ENCODE data around the gene COA7.
"Not testable (repeated sequence)": the region's sequence is repeated elsewhere in the genome, so short reads cannot be mapped to it uniquely, and the experiment has no call there.

COA7 gene

GRCh38 chr1:52706136-52706670 is 8.1 kb upstream of the COA7 start:
- no peak for DNase-seq (ENCODE audit: low spot score)

- peak; percentile 92 for DNase-seq (ENCODE audit: low spot score)
These were observed 5.0 kb upstream of the COA7 start for GRCh38 chr1:52702886-52703787.

GRCh38 chr1:52695627-52696026 is 2.5 kb downstream of the COA7 start:
- DNase-seq (ENCODE audit: low spot score): no peak

DNA sequence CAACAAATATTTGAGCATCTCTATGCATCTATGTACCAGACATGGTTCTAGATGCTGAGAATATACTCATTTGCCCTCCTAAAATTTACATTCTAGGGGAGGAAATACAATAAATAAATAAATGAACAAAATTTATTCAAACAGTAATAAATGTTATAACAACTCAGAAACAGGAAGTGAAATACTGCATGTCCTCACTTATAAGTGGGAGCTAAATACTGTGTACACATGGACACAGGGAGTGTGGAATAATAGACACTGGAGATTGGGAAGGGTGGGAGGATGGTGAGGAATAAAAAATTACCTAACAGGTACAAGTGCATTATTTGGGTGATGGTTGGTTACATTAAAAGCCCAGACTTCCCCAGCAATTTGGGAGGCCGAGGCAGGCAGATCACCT is 4.3 kb downstream of the COA7 start:
- no peak for DNase-seq (ENCODE audit: low spot score)

- DNase-seq (ENCODE audit: low spot score): not testable (repeated sequence)
These were observed 4.8 kb downstream of the COA7 start for GRCh38 chr1:52693351-52693750.

- no peak for DNase-seq (ENCODE audit: low spot score)
These were observed 5.5 kb downstream of the COA7 start for GRCh38 chr1:52692697-52693096.

DNA sequence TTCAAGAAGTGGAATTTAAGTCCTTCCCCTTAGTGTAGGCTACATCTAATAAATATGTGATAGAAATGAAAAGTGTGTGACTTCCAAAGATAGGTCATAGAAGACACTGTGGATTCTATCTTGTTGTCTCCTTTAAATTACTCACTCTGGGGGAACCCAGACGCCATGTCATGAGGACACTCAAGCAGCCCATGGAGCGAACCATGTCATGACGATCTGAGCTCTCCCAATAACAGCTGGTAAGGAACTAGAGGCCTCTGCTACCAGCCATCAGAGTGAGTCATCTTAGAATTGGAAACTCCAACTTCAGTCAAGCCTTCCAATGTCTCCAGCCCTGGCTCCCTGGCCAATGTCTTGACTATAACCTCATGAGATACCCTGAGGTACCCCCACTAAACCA is 6.3 kb downstream of the COA7 start:
- DNase-seq (ENCODE audit: low spot score): peak; percentile 40

DNA sequence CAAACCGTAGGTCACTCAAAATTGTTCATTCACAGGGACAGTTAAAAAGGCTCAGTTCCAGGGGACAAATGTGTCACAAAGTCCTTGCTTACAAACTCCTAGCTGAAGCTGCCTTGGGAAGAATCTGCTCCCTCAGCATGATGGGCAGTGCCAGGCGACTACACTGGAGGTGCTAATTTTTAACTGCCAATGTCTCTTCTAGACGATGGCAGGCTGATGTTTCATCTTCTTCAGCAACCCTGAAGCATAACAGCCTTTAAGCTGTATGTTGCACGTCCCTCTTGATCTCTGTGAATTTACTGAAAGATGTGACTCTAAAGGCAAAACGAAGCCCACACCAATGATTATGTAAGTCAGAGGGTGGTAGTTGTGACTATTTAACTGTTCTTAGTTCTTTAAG is 11.3 kb downstream of the COA7 start:
- DNase-seq (ENCODE audit: low spot score): no peak

DNA sequence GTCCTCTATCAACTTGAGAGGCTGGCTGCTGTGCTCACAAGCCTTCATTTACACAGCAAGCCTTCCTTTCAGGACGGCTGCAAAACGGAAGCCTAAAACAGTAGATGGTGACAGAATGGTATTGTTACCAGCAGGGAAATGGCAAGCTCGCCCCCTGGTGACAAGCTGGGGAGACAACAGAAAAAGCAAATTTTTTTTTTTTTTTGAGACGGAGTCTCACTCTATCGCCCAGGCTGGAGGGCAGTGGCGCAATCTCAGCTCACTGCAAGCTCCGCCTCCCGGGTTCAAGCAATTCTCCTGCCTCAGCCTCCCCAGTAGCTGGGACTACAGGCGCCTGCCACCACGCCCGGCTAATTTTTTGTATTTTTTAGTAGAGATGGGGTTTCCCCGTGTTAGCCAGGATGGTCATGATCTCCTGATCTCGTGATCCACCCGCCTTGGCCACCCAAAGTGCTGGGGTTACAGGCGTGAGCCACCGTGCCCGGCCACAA is 11.8 kb downstream of the COA7 start:
- peak; percentile 69 for DNase-seq (ENCODE audit: low spot score)

DNA sequence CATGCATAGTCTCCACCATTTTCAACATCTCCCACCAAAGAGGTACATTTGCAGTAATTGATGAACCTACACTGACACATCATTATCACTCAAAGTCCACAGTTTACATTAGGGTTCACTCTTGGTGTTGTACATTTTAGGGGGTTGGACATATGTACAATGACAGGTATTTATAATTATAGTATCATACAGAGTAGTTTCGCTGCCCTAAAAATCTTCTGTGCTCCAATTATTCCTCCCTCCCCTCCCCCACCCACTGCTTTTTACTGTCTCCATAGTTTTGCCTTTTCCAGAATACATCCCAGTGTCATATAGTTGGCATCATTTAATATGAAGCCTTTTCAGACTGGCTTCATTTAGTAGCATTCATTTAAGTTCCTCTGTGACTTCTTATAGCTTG is 13.6 kb downstream of the COA7 start:
- no peak for DNase-seq (ENCODE audit: low spot score)

- DNase-seq (ENCODE audit: low spot score): no peak
These were observed 14.7 kb downstream of the COA7 start for GRCh38 chr1:52683367-52683940.

DNA sequence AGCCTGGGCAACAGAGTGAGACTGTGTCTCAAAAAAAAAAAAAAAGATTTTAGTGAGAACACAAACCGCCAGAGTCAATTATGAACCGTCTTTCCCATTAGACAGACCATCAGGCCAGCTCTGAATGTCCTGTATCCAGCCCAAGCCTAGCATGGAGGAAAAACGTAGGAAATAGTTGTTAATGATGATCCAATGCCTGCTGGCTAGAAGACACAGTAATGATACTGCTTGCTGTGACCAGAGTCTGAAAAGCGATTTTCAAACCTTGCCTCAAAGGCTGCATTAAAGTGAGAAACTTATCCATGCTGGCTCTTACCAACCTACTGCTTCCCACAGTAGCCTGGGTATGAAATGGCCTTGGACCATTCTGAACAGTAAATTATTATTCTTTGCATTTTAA is 17.0 kb downstream of the COA7 start:
- DNase-seq (ENCODE audit: low spot score): no peak

DNA sequence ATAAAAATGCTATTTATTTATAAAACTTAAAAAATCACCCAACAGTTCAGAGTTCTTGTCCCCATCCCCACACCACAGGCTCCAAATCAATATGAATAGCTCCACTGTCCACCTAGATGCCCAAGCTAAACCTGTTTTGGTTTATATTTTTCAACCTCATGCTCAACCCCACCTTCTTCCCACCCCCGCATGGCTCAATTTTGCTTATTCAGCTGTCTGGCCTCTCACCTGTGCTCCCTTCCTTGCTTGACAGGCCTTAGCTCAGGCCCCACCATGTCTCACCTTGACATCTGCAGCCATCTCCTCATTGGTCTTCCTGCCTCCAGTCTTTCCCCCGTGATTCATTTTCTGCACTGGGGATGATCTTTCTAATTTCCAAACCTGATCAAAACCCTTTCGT is 17.8 kb downstream of the COA7 start:
- no peak for DNase-seq (ENCODE audit: low spot score)

DNA sequence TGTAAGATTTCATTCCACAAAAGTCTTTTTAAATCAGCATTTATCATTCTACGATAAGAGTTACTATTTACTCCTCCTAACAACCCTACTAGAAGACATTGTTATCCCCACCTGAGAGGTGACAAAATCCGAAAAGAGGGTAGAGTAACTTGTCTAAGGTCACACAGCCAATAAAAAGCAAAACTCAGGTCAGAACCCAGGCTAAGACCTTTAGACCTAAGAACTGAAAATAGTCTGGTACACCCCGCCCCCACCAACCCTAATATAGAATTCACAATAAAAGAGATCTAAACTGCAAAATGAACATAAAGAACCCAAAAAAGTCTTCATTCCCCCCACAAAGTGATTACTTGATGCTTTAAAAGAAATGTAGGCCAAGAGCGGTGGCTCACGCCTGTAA is 18.6 kb downstream of the COA7 start:
- DNase-seq (ENCODE audit: low spot score): no peak

DNA sequence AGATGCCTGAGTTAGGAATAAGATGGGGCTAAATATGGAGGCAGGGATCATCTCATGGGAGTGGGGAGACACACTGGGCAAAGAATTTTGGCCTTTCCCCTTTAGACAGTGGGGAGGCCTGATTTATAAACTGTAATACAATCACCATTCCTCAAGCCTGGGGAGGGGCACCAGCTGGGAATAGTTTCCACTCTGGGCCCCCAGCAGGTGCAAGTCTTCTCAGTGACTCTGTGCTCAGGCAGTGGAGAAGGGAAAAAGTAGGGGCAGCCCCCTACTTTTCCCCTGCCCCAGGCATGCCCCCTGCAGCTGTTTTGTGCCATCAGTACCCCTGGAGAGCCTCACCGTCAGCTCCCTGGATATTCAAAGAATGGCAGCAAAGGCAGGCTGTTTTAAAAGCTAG is 19.1 kb downstream of the COA7 start:
- no peak for DNase-seq (ENCODE audit: low spot score)

DNA sequence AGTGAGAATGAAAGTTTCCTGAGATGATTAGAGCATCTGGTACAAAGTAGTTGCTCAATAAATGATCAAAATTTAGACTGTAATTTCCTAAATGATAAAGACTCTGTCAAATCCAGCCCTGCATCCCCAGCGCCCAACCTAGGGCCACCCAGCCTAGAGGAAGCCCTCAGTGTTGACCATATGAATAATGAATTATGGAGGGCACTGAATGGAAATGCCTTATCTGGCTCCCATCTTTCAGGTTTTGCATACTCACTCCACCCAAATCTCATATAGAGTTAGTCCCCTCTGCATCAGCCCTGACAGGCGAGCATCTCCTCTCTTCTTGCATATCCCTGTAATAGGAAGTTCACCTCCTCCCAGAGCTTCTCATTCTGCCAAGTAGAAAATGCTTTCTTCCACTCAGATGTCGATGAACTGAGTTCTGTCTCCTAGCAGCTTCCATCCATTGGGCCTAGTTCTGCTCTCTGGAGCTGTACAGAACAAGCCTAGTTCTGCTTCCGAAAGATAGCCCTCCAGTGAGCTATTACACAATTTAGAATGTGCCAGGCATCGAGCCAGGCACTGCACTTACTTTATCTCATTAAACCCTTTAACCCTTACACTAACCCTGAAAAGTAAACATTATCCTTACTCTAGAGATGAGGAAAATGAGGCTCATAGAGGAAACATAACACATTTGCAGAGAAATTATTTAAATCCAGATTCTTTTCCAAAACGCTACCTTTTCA is 20.9 kb downstream of the COA7 start:
- no peak for DNase-seq (ENCODE audit: low spot score)

- DNase-seq (ENCODE audit: low spot score): no peak
These were observed 21.8 kb downstream of the COA7 start for GRCh38 chr1:52676249-52676903.

DNA sequence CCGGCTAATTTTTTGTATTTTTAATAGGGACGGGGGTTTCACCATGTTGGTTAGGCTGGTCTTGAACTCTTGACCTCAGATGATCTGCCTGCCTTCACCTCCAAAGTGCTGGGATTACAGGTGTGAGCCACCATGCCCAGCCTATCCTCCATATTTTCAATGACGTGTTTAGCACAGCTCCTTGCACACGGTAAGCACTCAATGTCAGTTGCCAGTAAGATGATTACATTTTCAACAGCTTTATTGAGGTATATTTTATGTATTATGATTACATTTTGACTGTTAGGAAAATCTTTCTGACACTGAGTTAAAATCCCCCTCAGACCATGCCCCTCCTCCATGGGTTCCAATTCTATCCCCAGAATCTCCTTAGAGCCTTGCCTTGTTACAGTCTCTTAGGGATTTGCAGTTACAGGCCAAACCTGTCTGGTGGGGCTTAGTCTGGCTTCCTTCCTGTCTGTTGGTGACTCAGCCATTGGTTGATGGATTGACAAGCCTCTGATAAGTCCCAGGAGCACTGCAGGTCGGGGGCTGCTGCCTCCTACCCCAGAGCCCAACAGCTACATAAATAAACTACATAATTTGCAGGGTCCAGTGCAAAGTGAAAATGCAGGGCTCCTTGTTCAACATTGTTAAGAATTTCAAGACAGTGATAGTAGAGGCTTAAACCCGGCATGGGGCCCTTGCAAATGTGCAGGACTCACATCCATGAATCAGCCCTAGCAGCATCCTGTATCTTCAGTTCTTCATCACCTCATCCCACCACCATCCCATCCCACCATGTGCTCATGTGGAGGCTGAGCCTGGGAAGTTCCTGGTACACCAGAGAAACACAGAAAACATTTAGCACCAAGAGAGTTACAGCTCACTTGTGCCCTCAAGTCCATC is 23.4 kb downstream of the COA7 start:
- peak; percentile 72 for DNase-seq (ENCODE audit: low spot score)

DNA sequence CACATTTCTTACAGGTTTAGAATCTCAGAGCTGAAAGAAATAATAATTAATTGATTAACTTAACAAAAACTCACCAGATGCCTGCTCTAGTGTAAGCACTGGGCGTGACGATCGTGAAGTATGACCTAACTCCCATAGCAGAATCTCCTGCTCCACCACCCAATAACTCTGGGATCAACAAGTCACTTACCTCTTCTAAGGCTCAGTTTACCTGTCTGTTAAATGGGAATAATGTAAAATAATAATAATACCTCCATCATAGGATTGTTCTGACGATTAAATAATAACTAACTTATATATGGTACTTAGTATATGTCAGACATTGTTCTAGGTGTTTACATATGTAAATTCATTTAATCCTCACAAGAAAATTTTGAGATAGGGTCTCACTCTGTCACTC is 24.6 kb downstream of the COA7 start:
- no peak for DNase-seq (ENCODE audit: low spot score)

- DNase-seq (ENCODE audit: low spot score): no peak
These were observed 25.2 kb downstream of the COA7 start for GRCh38 chr1:52672946-52673345.

DNA sequence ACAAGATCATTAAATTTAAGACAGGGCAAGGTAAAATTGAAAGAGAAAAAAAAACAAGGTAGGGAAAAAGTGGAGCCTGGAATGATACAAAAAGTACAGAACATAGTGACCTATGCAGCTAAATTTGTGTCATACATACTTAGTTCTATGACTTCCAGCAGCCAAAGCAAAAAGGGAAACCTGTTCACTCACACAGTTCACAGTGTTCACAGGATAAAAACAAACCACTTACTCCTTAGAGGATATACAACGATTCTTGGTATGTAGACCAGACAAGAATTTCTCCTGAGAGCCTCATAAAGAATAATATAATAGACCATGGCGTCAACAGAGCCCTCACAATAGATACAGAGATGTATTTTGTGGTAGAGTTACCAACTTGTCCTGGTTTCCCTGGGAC is 27.5 kb downstream of the COA7 start:
- DNase-seq (ENCODE audit: low spot score): no peak
